ENCODE results near the gene ISG15.
A peak's percentile ranks its signal among the peaks of the same experiment; 100 is the strongest.

ISG15 gene

GRCh38 chr1:995665-996633 is 17.3 kb upstream of the ISG15 start:
- TF ChIP-seq ZNF274 (IDR thresholded peaks at IDR 0.05; ENCODE audit: low read depth, low read length): no peak
- no peak overlapping the region for H3K4me3 ChIP-seq (ENCODE audit: low read length)

- no peak overlapping the region for H3K4me3 ChIP-seq (ENCODE audit: low read length)
- TF ChIP-seq ZNF274 (IDR thresholded peaks at IDR 0.05; ENCODE audit: low read depth, low read length): no peak
These were observed 16.2 kb upstream of the ISG15 start for GRCh38 chr1:996851-997712.

DNA sequence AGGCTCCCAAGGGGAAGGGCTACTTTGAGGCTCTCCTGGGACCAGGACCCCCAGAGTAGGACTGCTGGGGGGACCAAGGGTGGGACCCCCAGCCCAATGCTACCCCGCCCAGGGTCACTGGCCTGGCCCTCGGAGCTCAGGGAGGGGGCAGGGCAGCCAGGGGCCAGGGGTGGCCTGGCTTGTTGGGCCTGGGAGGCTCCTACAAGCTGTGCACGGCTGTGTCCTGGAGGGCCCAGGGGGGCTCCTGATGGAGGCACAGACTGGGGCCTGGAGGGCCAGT is 15.6 kb upstream of the ISG15 start:
- no peak for TF ChIP-seq ZNF274 (IDR thresholded peaks at IDR 0.05; ENCODE audit: low read depth, low read length)
- H3K4me3 ChIP-seq (ENCODE audit: low read length): no peak overlapping the region

DNA sequence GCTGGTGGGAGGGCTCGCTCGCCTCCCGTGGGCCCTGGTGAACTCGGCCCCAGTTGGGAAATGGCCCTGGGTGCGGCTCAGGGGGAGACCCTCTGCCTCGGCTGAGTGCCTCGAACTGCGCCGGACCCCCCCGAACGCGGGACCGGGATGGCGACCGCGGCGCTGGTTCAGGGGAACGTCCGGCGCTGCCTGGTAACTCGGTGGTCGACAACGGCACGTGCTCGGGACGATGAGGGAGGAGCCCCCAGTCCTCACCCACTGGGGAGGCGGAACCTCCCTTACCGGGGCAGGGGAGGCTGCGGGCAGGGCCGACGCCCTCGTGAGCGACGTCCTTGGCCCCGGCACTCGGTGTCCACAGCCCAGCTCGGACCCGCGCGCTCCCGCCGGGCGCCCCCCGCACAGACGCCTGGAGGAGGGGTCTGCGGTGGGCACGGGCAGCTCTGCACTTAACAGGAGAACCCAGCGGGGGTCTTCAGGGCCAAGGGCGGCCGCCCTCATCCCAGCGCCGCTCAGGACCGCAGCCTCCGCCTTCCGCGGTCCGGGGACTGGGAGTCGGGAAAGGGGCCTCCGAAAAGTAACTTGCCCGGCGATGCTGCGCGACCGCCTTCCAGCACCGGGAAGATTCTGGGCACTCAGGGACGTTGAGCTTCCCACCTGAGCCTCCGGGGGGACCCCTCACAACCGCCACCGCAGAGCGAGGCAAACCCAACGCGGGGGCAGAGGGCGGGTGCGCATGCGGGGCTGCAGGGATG is 15.1 kb upstream of the ISG15 start:
- no peak for TF ChIP-seq ZNF274 (IDR thresholded peaks at IDR 0.05; ENCODE audit: low read depth, low read length)
- H3K4me3 ChIP-seq (ENCODE audit: low read length): no peak overlapping the region

DNA sequence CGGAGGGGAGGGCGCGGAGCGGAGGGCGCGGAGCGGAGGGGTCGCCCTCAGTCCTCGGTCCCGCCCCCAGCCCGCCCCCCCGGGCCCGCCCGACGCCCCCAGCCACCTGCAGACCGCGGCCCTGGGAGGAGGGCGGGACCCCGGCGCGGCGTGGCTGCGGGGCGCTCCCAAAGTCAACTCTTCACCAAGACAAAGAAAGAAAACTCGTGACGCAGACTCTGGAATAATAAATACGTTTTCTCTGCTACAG is 14.6 kb upstream of the ISG15 start:
- H3K4me3 ChIP-seq (ENCODE audit: low read length): no peak overlapping the region; the same call in 1 of the 2 replicates
- TF ChIP-seq ZNF274 (IDR thresholded peaks at IDR 0.05; ENCODE audit: low read depth, low read length): no peak

DNA sequence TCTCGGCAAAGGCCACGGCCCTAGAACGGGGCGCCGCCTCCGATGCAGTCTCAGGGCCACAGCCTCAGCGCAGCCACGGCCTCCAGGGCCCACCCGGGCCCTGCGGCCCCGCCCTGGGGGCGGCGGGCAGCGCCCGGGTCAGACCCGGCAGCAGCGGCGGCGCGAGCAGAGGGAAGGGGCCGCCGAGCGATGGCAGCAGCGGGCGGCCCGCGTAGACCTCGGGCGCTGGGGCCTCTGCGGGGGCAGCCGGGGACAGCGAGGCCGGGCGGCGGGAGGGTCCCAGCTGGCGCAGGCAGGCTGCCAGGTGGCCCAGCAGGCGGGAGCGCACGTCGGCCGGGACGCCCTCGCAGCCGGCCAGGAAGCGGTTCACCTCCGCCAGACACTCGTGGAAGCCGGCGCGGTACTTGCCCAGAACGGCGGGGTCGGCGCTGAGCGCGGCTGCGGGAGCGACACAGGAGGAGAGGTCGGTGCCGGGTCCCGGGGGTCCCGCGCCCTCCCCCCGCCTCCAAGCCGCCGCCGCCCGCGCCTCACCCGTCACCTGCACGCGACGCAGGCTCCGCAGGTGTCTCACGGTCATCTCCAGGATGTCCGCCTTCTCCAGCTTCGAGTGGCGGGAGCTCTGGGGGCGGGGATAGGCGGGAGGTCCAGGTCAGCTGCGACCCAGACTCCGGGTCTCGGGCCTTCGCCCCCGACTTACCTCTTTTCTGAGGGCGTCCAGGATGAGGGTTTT is 14.1 kb upstream of the ISG15 start:
- TF ChIP-seq ZNF274 (IDR thresholded peaks at IDR 0.05; ENCODE audit: low read depth, low read length): no peak
- peak overlapping the region; percentile 16; the same call in 1 of the 2 replicates for H3K4me3 ChIP-seq (ENCODE audit: low read length)

DNA sequence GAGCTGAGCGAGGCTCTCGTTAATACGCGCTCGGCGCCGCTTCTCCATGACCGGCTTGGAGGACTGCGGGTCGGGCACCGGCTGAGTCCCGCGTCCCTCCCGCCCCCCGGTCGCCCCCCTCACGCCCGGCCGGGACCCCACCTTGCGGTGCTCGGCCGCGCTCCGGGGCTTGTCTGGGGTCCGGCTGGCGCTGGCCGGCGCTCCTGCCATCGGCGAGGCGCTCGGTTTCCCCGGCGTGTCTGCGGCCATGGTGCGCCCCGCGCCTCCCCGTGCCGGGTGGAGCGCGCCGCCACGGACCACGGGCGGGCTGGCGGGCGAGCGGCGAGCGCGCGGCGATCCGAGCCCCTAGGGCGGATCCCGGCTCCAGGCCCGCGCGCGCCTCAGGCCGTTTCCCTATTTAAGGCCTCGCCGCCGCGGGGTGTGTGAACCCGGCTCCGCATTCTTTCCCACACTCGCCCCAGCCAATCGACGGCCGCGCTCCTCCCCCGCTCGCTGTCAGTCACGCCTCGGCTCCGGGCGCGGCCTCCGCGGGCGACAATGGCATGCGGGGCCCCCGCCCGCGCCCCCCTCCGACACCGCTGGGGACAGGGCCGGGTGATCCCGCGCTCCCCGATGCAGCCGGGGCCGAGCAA is 13.5 kb upstream of the ISG15 start, which contains the start of gene HES4:
HES4 (minus strand) TSS at position 373 of the 632 bp plus-strand sequence; CDS start at position 249, 124 bp downstream.
- peak within 1 kb of the TSS; percentile 57 for H3K4me3 ChIP-seq (ENCODE audit: low read length)
- no peak for TF ChIP-seq ZNF274 (IDR thresholded peaks at IDR 0.05; ENCODE audit: low read depth, low read length)

DNA sequence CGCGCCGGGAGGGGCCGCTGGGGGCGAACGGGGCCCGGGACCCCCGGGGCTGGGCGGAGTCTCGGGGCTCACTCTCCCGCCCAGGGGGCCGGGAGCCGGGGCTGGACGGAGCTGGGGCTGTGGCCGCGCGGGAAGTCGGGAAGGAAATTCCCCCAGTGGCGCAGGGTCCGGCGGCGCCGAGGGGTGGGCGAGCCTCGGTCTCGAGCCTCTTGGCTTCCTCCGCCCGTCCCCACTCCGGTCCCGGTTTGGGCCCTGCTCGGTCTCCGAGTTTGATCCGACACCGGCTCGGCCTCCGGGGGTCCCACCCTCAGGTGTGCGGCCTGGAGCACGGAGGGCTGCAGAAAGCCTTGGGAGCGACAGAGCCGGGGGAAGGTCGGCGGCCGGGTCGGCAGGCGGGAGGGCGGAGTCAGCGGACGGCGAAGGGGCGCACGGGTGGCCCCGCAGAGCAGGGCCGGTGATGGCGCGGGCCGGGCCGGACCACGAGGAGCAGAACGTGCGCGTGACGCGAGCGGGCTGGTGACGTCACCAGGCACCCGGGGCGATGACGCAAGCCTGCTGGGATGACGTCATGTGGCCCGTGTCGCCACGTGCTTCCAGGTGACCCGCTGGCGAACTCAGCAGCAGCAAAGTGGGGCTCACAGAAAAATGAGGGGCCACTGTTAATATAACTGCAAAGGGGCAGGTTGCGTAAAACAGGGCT is 12.8 kb upstream of the ISG15 start:
- TF ChIP-seq ZNF274 (IDR thresholded peaks at IDR 0.05; ENCODE audit: low read depth, low read length): no peak
- H3K4me3 ChIP-seq (ENCODE audit: low read length): peak overlapping the region; percentile 57

GRCh38 chr1:1001057-1001783 is 12.1 kb upstream of the ISG15 start:
- peak overlapping the region; percentile 57 for H3K4me3 ChIP-seq (ENCODE audit: low read length)
- TF ChIP-seq ZNF274 (IDR thresholded peaks at IDR 0.05; ENCODE audit: low read depth, low read length): no peak

GRCh38 chr1:1003618-1004419 is 9.5 kb upstream of the ISG15 start:
- TF ChIP-seq ZNF274 (IDR thresholded peaks at IDR 0.05; ENCODE audit: low read depth, low read length): no peak
- no peak overlapping the region for H3K4me3 ChIP-seq (ENCODE audit: low read length)

DNA sequence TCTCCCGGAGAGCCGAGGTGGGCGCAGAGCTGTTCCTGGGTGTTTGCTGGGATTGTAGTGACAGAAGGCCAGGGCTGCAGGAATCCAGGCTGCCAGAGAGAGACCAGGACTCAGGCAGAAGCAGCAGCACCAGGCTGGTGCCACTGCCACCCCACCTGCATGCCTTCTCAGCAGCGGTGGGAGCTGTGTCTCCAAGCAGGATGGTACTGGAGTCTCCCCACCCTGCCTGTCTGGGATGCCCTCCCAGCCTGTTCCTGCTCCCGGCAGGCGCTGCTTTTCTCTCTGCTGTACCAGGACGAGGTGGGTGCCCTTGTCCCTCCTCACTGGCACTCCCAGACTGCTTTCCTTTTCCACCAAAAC is 8.9 kb upstream of the ISG15 start:
- no peak for TF ChIP-seq ZNF274 (IDR thresholded peaks at IDR 0.05; ENCODE audit: low read depth, low read length)
- no peak overlapping the region for H3K4me3 ChIP-seq (ENCODE audit: low read length)

Data from GM08714 (cell line).